T-helper 9 cell (primary cell): ENCODE results near the gene SUCO.

Experiments used
- DNase-seq: peaks from one replicate; pipeline ENCODE4 v3.0.0-alpha.2; 2020

Gene SUCO

GRCh38 chr1:172517545-172517944, 15.4 kb upstream of the SUCO start:
- no peak for DNase-seq

GRCh38 chr1:172529304-172529703, 3.6 kb upstream of the SUCO start:
- no peak for DNase-seq

GRCh38 chr1:172530000-172530399, 3.0 kb upstream of the SUCO start:
- no peak for DNase-seq

GRCh38 chr1:172531412-172532182, 1.4 kb upstream of the SUCO start:
- DNase-seq = no peak

- peak; percentile 71 for DNase-seq
Measured at GRCh38 chr1:172532183-172532699, 709 bp upstream of the SUCO start.

- peak; percentile 9 for DNase-seq
Measured at GRCh38 chr1:172533513-172534151, 682 bp downstream of the SUCO start.

- no peak for DNase-seq
Measured at GRCh38 chr1:172536256-172536655, 3.3 kb downstream of the SUCO start.

GRCh38 chr1:172537366-172537765, 4.4 kb downstream of the SUCO start:
- no peak for DNase-seq

GRCh38 chr1:172537827-172538391, 5.0 kb downstream of the SUCO start:
- no peak for DNase-seq

- no peak for DNase-seq
Measured at GRCh38 chr1:172540635-172541034, 7.7 kb downstream of the SUCO start.

- DNase-seq = no peak
Measured at GRCh38 chr1:172544481-172545104, 11.6 kb downstream of the SUCO start.

- no peak for DNase-seq
Measured at GRCh38 chr1:172545396-172546004, 12.6 kb downstream of the SUCO start.

GRCh38 chr1:172547071-172547470, 14.1 kb downstream of the SUCO start:
- DNase-seq = no peak

GRCh38 chr1:172549621-172550280, 16.8 kb downstream of the SUCO start:
- DNase-seq = no peak

- DNase-seq = no peak
Measured at GRCh38 chr1:172551279-172551678, 18.3 kb downstream of the SUCO start.

GRCh38 chr1:172554915-172555314, 22.0 kb downstream of the SUCO start:
- no peak for DNase-seq

GRCh38 chr1:172556461-172556860, 23.5 kb downstream of the SUCO start:
- no peak for DNase-seq

GRCh38 chr1:172557270-172557669, 24.3 kb downstream of the SUCO start:
- DNase-seq = no peak

- DNase-seq = no peak
Measured at GRCh38 chr1:172559572-172560210, 26.7 kb downstream of the SUCO start.

- no peak for DNase-seq
Measured at GRCh38 chr1:172561252-172561651, 28.3 kb downstream of the SUCO start.

GRCh38 chr1:172566196-172566997, 33.4 kb downstream of the SUCO start:
- DNase-seq = no peak
